Neural cell (in vitro differentiated cells): ENCODE measurements around the gene CD248. TPM values are rescaled to one million over a fixed set of nuclear protein-coding genes. Genes with fewer than 3 reads are reported as not detected.

Source experiments
- H2AFZ ChIP-seq: fragments of 200-600, 300-800 bp; sonication (generic), shearing (Covaris generic); 2 replicates; pipeline ENCODE4 v1.6.0; 2014; ENCODE audit warnings: low read depth, mild to moderate bottlenecking, antibody characterized with exemption, low read length, moderate library complexity
- H3F3A ChIP-seq: fragments of 200-600 bp; shearing (Covaris generic); 2 replicates; pipeline ENCODE4 v1.6.1; 2016; ENCODE audit warnings: mild to moderate bottlenecking, moderate library complexity, mixed read lengths, antibody characterized with exemption, low read length; ENCODE audit not compliant: insufficient read depth, poor library complexity, severe bottlenecking
- H3K27ac ChIP-seq: fragments of 200-600, 300-800 bp; sonication (generic), shearing (Covaris generic); 2 replicates; pipeline ENCODE4 v1.5.1; 2014; ENCODE audit warnings: mild to moderate bottlenecking, low read length, moderate library complexity
- H3K27me3 ChIP-seq: fragments of 300-800, 200-600 bp; sonication (generic), shearing (Covaris generic); 2 replicates; pipeline ENCODE4 v1.6.0; 2014; ENCODE audit warnings: mild to moderate bottlenecking, low read depth, low read length, moderate library complexity; ENCODE audit not compliant: insufficient read depth
- H3K36me3 ChIP-seq: fragments of 300-800, 200-600 bp; sonication (generic), shearing (Covaris generic); 2 replicates; pipeline ENCODE4 v1.5.1; 2014; ENCODE audit warnings: mild to moderate bottlenecking, antibody characterized with exemption, low read length, moderate library complexity; ENCODE audit not compliant: insufficient read depth
- H3K4me2 ChIP-seq: fragments of 300-800, 200-600 bp; sonication (generic), shearing (Covaris generic); 2 replicates; pipeline ENCODE4 v1.6.0; 2014; ENCODE audit warnings: mild to moderate bottlenecking, low read length
- H3K4me3 ChIP-seq: fragments of 300-800, 200-600 bp; sonication (generic), shearing (Covaris generic); 2 replicates; pipeline ENCODE4 v1.5.1; 2014; ENCODE audit warnings: mild to moderate bottlenecking, low read length, moderate library complexity
- H3K79me2 ChIP-seq: fragments of 200-600 bp; shearing (Covaris generic); replicated peaks from 2 replicates; pipeline ENCODE4 v1.6.0; 2014; ENCODE audit warnings: mild to moderate bottlenecking, low read length, moderate library complexity; ENCODE audit not compliant: insufficient read depth
- H3K9ac ChIP-seq: fragments of 300-800, 200-600 bp; sonication (generic), shearing (Covaris generic); 2 replicates; pipeline ENCODE4 v1.6.1; 2016; ENCODE audit warnings: mild to moderate bottlenecking, low read length, mixed read lengths
- H3K9me2 ChIP-seq: fragments of 200-600 bp; shearing (Covaris generic); 2 replicates; pipeline ENCODE4 v1.6.1; 2016; ENCODE audit warnings: mild to moderate bottlenecking, low read length, mixed read lengths; ENCODE audit not compliant: insufficient read depth
- H3K9me3 ChIP-seq: fragments of 200-600, 300-800 bp; sonication (generic), shearing (Covaris generic); 2 replicates; pipeline ENCODE4 v1.6.1; 2016; ENCODE audit warnings: mild to moderate bottlenecking, mixed run types, low read length, moderate library complexity, mixed read lengths
- H4K20me1 ChIP-seq: fragments of 200-600 bp; shearing (Covaris generic); 2 replicates; pipeline ENCODE4 v1.6.1; 2016; ENCODE audit warnings: mild to moderate bottlenecking, mixed run types; ENCODE audit not compliant: insufficient read depth
- EP300 ChIP-seq: fragments of 450-650 bp; conservative IDR thresholded peaks from 2 replicates; pipeline ENCODE4 v1.6.1; 2014; ENCODE audit warnings: antibody characterized with exemption, mild to moderate bottlenecking, moderate library complexity; ENCODE audit not compliant: poor library complexity, severe bottlenecking
- EZH2 ChIP-seq: fragments of 200-600, 300-800 bp; shearing (Covaris generic), sonication (generic); IDR thresholded peaks from 2 replicates; pipeline ENCODE4 v1.6.1; 2014; ENCODE audit warnings: antibody characterized with exemption, low read length, borderline replicate concordance, mild to moderate bottlenecking; ENCODE audit not compliant: insufficient read depth, poor library complexity, severe bottlenecking
- MXI1 ChIP-seq: fragments of 450-650 bp; conservative IDR thresholded peaks from 2 replicates; pipeline ENCODE4 v1.6.1; 2014; ENCODE audit warnings: antibody characterized with exemption, mild to moderate bottlenecking; ENCODE audit not compliant: poor library complexity, severe bottlenecking
- POLR2AphosphoS5 ChIP-seq: IDR thresholded peaks from 2 replicates; pipeline ENCODE4 v1.6.1; 2012
- RAD21 ChIP-seq: fragments of 450-650 bp; conservative IDR thresholded peaks from 2 replicates; pipeline ENCODE4 v1.6.1; 2014; ENCODE audit warnings: antibody characterized with exemption, mild to moderate bottlenecking, moderate library complexity
- SMC3 ChIP-seq: fragments of 450-650 bp; conservative IDR thresholded peaks from 2 replicates; pipeline ENCODE4 v1.6.1; 2014; ENCODE audit warnings: antibody characterized with exemption, mild to moderate bottlenecking, moderate library complexity; ENCODE audit not compliant: poor library complexity
- TAF1 ChIP-seq: IDR thresholded peaks from 2 replicates; pipeline ENCODE4 v1.6.1; 2012; ENCODE audit warnings: low read depth
- polyA plus RNA-seq: library from polyadenylated mRNA; depleted of rRNA; stranded (reverse); fragments of >200 nt; gene quantifications from 2 replicates; pipeline ENCODE4 v1.2.3, GENCODE V29; 2014
- TF ChIP-seq, protein P1 (sequence below): fragments of 450-650 bp; IDR thresholded peaks from 2 replicates; pipeline ENCODE4 v1.5.1; 2014; ENCODE audit warnings: antibody characterized with exemption, mild to moderate bottlenecking, moderate library complexity; ENCODE audit not compliant: poor library complexity, severe bottlenecking
- TF ChIP-seq, protein P2 (sequence below): IDR thresholded peaks from 2 replicates; pipeline ENCODE4 v1.6.1; 2012; ENCODE audit warnings: borderline replicate concordance

The CD248 gene
- polyA plus RNA-seq, 1 donor from 2014 or later: not detected

GRCh38 chr11:66335531-66336233, 18.8 kb upstream of the CD248 start:
- TF ChIP-seq POLR2AphosphoS5: no peak
- no peaks in the 10 kb centered on the region for H3K79me2 ChIP-seq
- no peak overlapping the region for H3K4me2 ChIP-seq
- no peaks in the 10 kb centered on the region for H3K27me3 ChIP-seq
- no peaks in the 10 kb centered on the region for H3F3A ChIP-seq
- H3K9ac ChIP-seq: no peak overlapping the region
- no peaks in the 10 kb centered on the region for H3K9me3 ChIP-seq
- H4K20me1 ChIP-seq: no peaks in the 10 kb centered on the region
- no peak overlapping the region for H3K27ac ChIP-seq
- H3K36me3 ChIP-seq: no peaks in the 10 kb centered on the region
- no peak overlapping the region for H3K4me3 ChIP-seq
- H2AFZ ChIP-seq: no peak overlapping the region
- no peaks in the 10 kb centered on the region for H3K9me2 ChIP-seq

GRCh38 chr11:66334605-66335442, 18.0 kb upstream of the CD248 start:
- Histone ChIP-seq H3K4me2 (no peak overlapping the region), H3F3A (no peaks in the 10 kb centered on the region), H3K4me3 (no peak overlapping the region), H3K36me3 (no peaks in the 10 kb centered on the region), H4K20me1 (no peaks in the 10 kb centered on the region), H3K27ac (no peak overlapping the region), H3K9me3 (no peaks in the 10 kb centered on the region), H2AFZ (no peak overlapping the region), H3K9ac (no peak overlapping the region), H3K79me2 (no peaks in the 10 kb centered on the region), H3K27me3 (no peaks in the 10 kb centered on the region), H3K9me2 (no peaks in the 10 kb centered on the region)
- TF ChIP-seq, protein P1, sequence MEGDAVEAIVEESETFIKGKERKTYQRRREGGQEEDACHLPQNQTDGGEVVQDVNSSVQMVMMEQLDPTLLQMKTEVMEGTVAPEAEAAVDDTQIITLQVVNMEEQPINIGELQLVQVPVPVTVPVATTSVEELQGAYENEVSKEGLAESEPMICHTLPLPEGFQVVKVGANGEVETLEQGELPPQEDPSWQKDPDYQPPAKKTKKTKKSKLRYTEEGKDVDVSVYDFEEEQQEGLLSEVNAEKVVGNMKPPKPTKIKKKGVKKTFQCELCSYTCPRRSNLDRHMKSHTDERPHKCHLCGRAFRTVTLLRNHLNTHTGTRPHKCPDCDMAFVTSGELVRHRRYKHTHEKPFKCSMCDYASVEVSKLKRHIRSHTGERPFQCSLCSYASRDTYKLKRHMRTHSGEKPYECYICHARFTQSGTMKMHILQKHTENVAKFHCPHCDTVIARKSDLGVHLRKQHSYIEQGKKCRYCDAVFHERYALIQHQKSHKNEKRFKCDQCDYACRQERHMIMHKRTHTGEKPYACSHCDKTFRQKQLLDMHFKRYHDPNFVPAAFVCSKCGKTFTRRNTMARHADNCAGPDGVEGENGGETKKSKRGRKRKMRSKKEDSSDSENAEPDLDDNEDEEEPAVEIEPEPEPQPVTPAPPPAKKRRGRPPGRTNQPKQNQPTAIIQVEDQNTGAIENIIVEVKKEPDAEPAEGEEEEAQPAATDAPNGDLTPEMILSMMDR: no peak
- no peak for TF ChIP-seq EP300

DNA sequence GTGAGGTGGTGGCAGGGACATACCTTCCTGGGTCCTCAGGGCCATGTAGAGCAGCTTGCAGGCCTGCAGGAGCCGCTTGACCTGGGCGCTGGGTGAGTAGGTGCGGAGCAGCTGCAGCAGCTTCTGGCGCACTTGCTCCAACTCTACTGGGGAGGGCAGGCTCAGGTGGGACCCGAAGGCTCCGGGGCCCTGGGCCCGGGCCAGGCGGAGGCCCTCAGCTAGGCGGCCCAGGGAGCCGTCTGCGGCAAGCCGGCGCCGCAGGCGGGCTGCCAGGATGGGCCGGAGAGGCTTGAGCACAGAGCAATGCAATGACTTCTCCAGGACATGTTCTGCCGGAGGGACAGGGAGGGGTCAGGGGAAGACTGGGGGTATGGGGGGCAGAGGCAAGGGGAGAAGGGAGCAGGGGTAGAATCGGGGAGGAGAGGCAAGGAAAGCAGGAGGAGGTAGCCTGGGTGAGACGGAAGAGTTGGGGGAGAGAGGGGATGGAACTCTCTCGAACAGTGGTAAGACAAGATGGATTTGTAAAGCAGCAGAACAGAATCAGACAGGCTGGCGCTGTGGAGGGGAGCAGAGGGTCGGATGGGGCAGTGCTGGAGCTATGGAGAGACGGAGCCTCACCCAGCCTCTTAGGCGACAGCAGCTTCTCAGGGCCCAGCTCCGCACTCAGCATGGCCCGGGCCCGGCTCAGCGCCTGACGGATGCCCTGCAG, 17.2 kb upstream of the CD248 start:
- Histone ChIP-seq H3K4me2 (no peak overlapping the region), H3K4me3 (no peak overlapping the region), H3K27me3 (no peaks in the 10 kb centered on the region), H4K20me1 (no peaks in the 10 kb centered on the region), H3K9me3 (no peaks in the 10 kb centered on the region), H3K9me2 (no peaks in the 10 kb centered on the region), H3K36me3 (no peaks in the 10 kb centered on the region), H3K9ac (no peak overlapping the region), H2AFZ (no peak overlapping the region), H3F3A (no peaks in the 10 kb centered on the region), H3K79me2 (no peaks in the 10 kb centered on the region), H3K27ac (no peak overlapping the region)
- TF ChIP-seq TAF1 (no peak), POLR2AphosphoS5 (no peak), EZH2 (no peak), RAD21 (no peak), EP300 (no peak), MXI1 (no peak), SMC3 (no peak)
- TF ChIP-seq, protein P2, sequence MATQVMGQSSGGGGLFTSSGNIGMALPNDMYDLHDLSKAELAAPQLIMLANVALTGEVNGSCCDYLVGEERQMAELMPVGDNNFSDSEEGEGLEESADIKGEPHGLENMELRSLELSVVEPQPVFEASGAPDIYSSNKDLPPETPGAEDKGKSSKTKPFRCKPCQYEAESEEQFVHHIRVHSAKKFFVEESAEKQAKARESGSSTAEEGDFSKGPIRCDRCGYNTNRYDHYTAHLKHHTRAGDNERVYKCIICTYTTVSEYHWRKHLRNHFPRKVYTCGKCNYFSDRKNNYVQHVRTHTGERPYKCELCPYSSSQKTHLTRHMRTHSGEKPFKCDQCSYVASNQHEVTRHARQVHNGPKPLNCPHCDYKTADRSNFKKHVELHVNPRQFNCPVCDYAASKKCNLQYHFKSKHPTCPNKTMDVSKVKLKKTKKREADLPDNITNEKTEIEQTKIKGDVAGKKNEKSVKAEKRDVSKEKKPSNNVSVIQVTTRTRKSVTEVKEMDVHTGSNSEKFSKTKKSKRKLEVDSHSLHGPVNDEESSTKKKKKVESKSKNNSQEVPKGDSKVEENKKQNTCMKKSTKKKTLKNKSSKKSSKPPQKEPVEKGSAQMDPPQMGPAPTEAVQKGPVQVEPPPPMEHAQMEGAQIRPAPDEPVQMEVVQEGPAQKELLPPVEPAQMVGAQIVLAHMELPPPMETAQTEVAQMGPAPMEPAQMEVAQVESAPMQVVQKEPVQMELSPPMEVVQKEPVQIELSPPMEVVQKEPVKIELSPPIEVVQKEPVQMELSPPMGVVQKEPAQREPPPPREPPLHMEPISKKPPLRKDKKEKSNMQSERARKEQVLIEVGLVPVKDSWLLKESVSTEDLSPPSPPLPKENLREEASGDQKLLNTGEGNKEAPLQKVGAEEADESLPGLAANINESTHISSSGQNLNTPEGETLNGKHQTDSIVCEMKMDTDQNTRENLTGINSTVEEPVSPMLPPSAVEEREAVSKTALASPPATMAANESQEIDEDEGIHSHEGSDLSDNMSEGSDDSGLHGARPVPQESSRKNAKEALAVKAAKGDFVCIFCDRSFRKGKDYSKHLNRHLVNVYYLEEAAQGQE: no peak
- TF ChIP-seq, protein P1: no peak
